AG04450 (cell line): ENCODE data around the gene CEACAM21. TPM values are rescaled to one million over a fixed set of nuclear protein-coding genes. Genes with fewer than 3 reads are reported as not detected.

ENCODE experiments used
- CTCF ChIA-PET: fragments of 300-600, 350-600 bp; formaldehyde crosslinking; extraction: SDS; loops from one replicate; lab custom pipeline; 2022; ENCODE audit warnings: antibody characterized with exemption, inconsistent platforms; lab: Charles Lee
- POLR2A ChIA-PET: fragments of 350-600 bp; formaldehyde crosslinking; extraction: SDS; loops from one replicate; lab custom pipeline; 2021; ENCODE audit warnings: antibody characterized with exemption, inconsistent platforms; lab: Yijun Ruan, JAX
- DNase-seq: peaks from one replicate; pipeline ENCODE4 v3.0.0-alpha.2; 2011; ENCODE audit warnings: low read depth, low spot score
- H3K27ac ChIP-seq: one replicate; pipeline ENCODE4 v1.5.1; 2012; ENCODE audit warnings: low read depth, low read length, control low read depth
- H3K27me3 ChIP-seq: one replicate; pipeline ENCODE4 v1.6.0; 2012; ENCODE audit warnings: low read length; ENCODE audit not compliant: control insufficient read depth, insufficient read depth
- H3K4me3 ChIP-seq: 2 replicates; pipeline ENCODE4 v1.5.1; 2011; ENCODE audit warnings: mild to moderate bottlenecking, low read depth, low read length, control low read depth
- H3K9me3 ChIP-seq: 2 replicates; pipeline ENCODE4 v1.5.1; 2012; ENCODE audit warnings: low read length; ENCODE audit not compliant: control insufficient read depth, insufficient read depth
- polyA minus RNA-seq: library from RNA; depleted of rRNA, polyadenylated mRNA; stranded (reverse); fragments of >200 nt; gene quantifications from 2 replicates; pipeline ENCODE4 v1.2.3, GENCODE V29; 2011; rRNA and poly(A)+ RNA removed
- polyA plus RNA-seq: library from polyadenylated mRNA; depleted of rRNA; stranded (reverse); fragments of >200 nt; gene quantifications from 2 replicates; pipeline ENCODE4 v1.2.3, GENCODE V29; 2011; rRNA removed
- TF ChIP-seq, protein P1 (sequence below): IDR thresholded peaks from 2 replicates; pipeline ENCODE4 v1.5.1; 2011; ENCODE audit warnings: low read depth, low read length, control low read depth, inconsistent platforms

Gene CEACAM21
- polyA plus RNA-seq (not detected in 2 replicates), polyA minus RNA-seq (not detected in 2 replicates)

DNA sequence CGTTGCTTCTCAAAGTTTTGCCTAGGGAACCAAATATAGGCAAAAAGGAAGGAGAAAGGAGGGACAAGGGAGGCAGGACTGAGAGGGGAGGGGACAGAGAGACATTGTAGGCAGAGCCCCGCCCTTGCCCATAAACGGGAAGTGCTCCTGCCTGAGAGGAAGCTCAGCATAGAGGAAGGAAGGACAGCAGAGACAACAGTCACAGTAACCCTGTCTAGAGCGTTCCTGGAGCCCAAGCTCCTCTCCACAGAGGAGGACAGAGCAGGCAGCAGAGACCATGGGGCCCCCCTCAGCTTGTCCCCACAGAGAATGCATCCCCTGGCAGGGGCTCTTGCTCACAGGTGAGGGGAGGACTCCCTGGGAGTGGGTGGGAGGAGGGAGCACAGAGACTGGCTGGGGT, at the start of gene CEACAM21:
CEACAM21 (plus strand) TSS at position 169 of the 400 bp plus-strand sequence; CDS start at position 278, 109 bp downstream.
- CTCF ChIA-PET = no interaction called here
- DNase-seq = no peak
- POLR2A ChIA-PET = no interaction called here
- H3K9me3 ChIP-seq = no peaks in the 10 kb centered on the region
- no peak within 1 kb of the TSS for H3K4me3 ChIP-seq
- H3K27ac ChIP-seq = no peak within 1 kb of the TSS
- H3K27me3 ChIP-seq = peaks cover 2% of the 10 kb centered on the region
- TF ChIP-seq, protein P1, sequence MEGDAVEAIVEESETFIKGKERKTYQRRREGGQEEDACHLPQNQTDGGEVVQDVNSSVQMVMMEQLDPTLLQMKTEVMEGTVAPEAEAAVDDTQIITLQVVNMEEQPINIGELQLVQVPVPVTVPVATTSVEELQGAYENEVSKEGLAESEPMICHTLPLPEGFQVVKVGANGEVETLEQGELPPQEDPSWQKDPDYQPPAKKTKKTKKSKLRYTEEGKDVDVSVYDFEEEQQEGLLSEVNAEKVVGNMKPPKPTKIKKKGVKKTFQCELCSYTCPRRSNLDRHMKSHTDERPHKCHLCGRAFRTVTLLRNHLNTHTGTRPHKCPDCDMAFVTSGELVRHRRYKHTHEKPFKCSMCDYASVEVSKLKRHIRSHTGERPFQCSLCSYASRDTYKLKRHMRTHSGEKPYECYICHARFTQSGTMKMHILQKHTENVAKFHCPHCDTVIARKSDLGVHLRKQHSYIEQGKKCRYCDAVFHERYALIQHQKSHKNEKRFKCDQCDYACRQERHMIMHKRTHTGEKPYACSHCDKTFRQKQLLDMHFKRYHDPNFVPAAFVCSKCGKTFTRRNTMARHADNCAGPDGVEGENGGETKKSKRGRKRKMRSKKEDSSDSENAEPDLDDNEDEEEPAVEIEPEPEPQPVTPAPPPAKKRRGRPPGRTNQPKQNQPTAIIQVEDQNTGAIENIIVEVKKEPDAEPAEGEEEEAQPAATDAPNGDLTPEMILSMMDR = no peak

DNA sequence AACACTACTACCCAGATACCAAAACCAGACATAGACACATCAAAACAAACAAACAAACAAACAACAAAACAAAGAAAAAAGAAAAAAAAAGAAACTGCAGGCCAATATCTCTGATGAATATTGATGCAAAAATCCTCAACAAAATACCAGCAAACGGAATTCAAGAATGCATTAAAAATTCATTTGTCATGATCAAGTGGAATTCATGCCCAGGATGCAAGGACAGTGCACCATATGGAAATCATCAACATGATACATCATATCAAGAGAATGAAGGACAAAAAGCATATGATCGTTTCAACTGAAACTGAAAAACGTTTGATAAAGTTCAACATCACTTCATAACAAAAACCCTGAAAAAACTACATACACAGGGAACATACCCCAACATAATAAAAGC, 48.9 kb upstream of the CEACAM21 start:
- Histone ChIP-seq H3K9me3 (no peaks in the 10 kb centered on the region), H3K4me3 (no peak overlapping the region), H3K27ac (no peak overlapping the region), H3K27me3 (peaks cover 23% of the 10 kb centered on the region)
- CTCF ChIA-PET = no interaction called here
- TF ChIP-seq, protein P1 = no peak
- no peak for DNase-seq
- POLR2A ChIA-PET = no interaction called here

DNA sequence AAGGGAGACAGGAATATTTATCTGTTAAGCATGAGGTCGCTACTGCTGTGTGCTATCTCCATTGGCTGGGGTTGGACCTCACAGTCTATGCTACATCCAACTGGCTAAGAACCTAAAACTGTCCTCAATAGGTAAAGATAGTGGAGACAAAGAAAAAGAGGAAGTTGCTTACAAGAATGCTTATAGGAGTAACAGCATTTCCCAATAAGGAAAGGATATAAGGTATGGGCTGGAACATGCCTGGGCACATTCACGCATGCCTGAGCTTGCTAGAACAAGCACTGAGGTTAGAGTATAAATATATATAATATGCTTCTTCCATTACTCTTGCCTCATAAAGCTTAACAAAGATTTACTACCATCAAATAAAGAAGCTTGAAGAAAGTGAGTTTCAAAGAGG, 47.9 kb upstream of the CEACAM21 start:
- CTCF ChIA-PET = no interaction called here
- no peak overlapping the region for H3K27ac ChIP-seq
- H3K27me3 ChIP-seq = peaks cover 13% of the 10 kb centered on the region
- DNase-seq = no peak
- TF ChIP-seq, protein P1 = no peak
- H3K4me3 ChIP-seq = no peak overlapping the region
- H3K9me3 ChIP-seq = no peaks in the 10 kb centered on the region
- POLR2A ChIA-PET = no interaction called here

DNA sequence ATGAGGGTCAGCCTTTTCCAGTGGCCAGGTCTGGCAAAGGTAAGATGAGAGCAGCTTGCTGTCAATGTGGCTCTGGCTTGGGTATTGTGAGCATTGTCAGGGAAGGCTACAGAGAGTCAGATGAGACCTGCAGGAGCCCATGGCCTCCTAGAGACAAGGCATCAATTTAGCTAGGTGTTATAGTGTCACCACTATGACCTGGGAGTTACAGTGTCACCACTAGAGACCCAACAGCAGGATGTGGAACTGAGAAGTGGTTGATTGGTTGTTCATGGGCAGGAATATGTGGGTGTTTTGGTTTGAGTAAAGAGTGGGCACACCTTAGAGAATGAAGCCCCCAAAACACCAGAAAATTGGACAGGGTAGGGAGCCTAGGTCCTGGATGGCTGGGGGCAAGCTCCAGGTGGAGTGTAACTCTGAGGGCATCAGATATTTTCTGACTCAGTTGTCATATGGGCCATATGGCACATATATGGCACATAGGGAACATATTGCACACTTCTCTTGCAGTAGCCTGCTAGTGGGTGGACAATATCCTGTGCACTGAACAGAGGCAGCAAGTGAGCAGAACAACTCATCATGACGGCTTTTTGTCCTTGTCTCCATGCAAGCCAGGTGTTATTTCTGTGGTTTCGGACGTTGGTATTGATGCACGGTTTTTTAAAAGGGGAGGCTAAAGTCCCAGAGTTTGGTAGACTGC, 46.3 kb upstream of the CEACAM21 start:
- H3K4me3 ChIP-seq = no peak overlapping the region
- TF ChIP-seq, protein P1 = no peak
- no peak overlapping the region for H3K27ac ChIP-seq
- peaks cover under 1% of the 10 kb centered on the region for H3K27me3 ChIP-seq
- POLR2A ChIA-PET = no interaction called here
- CTCF ChIA-PET = no interaction called here
- no peak for DNase-seq
- H3K9me3 ChIP-seq = no peaks in the 10 kb centered on the region

DNA sequence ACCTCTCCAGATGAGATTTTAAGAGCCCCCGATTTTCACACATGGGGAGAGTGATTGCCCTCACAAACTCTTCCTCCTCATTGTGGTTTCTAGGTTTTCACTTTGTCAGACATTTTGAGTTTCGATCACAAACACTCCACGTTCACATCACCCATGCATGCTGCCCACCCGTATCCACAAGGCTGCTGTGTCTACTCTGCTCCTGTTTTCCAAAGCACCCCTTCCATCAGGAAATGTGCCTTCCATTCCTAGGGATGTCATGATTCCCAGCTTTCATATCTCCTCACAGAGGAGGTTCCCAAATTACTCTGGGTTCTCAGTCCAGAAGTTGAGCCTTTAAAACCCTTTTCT, 45.8 kb upstream of the CEACAM21 start:
- no peaks in the 10 kb centered on the region for H3K9me3 ChIP-seq
- no peak overlapping the region for H3K27ac ChIP-seq
- TF ChIP-seq, protein P1 = no peak
- H3K27me3 ChIP-seq = peaks cover under 1% of the 10 kb centered on the region
- ChIA-PET POLR2A (no interaction called here), CTCF (no interaction called here)
- DNase-seq = no peak
- H3K4me3 ChIP-seq = no peak overlapping the region
